ENCODE measurements around the gene PPP1R3G. TPM values are rescaled to one million over a fixed set of nuclear protein-coding genes. Genes with fewer than 3 reads are reported as not detected.
A peak's percentile ranks its signal among the peaks of the same experiment; 100 is the strongest.
"Not testable (repeated sequence)": the region's sequence is repeated elsewhere in the genome, so short reads cannot be mapped to it uniquely, and the experiment has no call there.

The PPP1R3G gene
- 1.7 TPM for total RNA-seq

DNA sequence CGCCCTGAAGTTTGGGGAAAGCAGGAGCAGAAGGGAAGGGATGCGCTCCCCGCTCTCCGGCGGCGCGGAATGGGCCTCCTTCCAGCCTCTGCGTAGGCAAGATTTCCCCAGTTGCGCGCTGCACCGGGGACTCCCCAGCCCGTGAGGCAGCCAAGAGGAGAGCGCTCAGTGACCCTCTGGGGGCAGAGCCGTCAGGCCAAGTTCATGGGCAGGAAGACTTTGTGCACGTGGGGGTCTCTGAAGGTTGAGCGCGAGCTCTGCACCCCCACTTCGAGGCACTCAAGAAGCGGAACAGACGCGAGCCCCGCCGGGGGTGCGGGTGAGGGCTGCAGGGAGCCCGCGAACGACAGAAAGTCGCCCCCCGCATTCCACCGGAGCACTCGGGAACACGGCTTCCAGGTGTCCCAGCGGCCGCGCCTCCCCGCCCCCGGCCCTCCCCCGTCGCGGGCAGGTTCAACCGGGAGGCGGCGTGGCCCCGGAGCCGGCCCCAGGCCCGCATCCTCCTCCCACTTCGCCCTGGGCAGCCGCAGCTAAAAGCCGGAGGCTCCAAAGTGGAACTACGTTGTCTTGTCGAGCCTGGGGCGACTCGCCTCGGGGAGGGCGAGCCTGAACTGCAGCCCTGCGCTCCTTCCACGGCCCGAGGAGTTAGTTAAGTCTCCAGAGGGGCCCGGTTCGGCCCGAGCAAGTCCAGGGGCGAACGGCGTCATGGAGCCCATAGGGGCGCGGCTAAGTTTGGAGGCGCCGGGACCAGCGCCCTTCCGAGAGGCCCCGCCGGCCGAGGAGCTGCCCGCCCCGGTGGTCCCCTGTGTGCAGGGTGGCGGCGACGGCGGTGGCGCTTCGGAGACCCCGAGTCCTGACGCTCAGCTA is at the start of gene PPP1R3G:
TSS of gene PPP1R3G (plus strand) at position 561 of the 867 bp plus-strand sequence. CDS start at position 706, 145 bp downstream.
- intact Hi-C loops (cut with DNase I): no loop called here
- ATAC-seq (peak; percentile 73), DNase-seq (ENCODE audit: low spot score) (peak; percentile 78)

DNA sequence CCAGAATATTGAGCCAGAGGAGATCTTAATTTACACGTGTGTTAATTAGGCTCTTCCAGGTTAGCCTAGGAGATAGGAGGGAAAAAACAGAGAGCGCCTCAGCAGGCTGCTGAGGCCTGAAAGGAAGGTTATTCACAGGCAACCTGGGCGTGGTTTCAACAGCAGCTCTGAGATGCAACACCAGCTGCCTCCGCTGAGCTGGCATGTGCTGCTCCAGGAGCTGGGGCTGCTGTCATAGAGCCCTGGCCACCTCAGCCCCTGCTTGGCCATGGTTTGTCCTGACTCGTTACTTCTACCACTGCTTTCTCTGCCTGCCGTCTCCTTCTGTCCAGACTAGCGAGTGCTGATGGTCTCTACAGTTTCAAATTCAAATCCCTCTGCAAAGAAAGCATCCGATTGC is 48.9 kb upstream of the PPP1R3G start:
- no peak for DNase-seq (ENCODE audit: low spot score)
- no peak for ATAC-seq
- intact Hi-C loops (cut with DNase I): no loop called here

DNA sequence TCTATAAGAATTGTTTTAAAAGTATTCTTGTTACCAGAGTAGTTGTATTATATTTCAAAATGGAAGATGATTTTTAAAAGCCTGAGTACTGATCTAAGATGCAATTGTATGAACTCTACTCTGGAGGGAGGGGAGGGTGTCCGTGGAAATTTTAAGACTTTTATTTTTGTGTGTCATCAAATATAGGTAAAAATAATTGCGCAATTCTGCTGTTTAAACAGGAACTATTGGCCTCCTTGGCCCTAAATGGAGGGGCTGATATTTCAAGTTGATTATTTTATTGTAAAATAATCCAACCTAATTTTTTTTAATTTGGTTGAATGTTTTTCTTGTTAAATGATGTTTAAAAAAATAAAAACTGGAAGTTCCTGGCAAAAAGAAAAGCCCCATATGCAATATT is 43.2 kb upstream of the PPP1R3G start:
- no peak for DNase-seq (ENCODE audit: low spot score)
- intact Hi-C loops (cut with DNase I): no loop called here
- no peak for ATAC-seq

DNA sequence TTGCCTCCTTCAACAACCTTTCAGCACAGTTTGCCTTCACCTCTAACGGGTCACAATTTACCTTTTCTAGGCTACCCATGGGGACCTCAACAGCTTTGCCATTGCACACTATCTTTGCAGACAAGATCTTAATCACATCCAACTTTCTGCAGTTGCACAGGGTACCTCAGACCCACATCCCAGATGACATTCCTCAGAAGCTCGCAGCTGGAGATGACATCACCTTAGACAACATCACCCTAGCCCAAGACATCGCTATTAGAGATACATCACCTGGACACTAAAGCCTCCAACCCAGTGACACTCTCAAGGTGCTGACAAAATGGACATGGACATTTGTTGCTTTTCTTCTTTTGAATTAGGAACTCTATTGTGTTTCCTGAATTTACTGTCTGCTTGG is 42.7 kb upstream of the PPP1R3G start:
- DNase-seq (ENCODE audit: low spot score): no peak
- intact Hi-C loops (cut with DNase I): no loop called here
- no peak for ATAC-seq

DNA sequence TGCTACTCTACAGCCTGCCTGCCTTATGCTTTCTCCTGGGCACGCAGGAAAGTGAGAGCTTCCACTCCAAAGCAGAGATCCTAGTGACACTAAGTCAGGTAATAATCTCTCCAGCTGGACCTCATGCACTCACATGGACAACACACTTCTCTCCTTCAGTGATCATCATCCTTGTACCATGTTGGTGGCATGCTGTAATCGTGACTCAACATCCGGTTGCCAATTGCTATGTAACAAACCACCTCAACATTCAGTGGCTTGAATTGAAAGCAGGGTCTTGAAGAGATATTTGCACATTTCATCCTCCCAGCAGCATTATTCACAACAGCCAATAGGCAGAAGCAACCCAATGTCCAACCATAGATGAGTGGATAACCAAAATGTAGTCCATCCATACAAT is 40.3 kb upstream of the PPP1R3G start:
- intact Hi-C loops (cut with DNase I): no loop called here
- no peak for DNase-seq (ENCODE audit: low spot score)
- no peak for ATAC-seq

DNA sequence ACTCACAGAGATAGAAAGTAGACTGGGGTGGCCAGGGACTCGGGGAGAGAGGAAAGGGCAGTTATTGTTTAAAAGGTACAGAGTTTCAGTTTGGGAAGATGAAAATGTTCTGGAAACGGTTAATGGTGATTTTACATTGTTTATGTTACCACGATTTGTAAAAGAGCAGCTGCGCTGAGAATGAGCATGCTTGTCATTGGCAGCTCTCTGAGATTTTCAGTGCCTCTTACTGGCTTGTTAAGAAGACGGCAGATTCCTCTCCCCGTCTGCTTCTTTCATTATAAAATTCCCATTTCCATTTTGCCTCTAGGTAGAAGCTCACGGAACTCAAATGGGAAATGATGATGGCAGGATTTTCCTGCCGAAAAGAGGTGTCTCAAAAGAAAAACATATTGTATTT is 39.7 kb upstream of the PPP1R3G start:
- intact Hi-C loops (cut with DNase I): no loop called here
- ATAC-seq (no peak), DNase-seq (ENCODE audit: low spot score) (no peak)

DNA sequence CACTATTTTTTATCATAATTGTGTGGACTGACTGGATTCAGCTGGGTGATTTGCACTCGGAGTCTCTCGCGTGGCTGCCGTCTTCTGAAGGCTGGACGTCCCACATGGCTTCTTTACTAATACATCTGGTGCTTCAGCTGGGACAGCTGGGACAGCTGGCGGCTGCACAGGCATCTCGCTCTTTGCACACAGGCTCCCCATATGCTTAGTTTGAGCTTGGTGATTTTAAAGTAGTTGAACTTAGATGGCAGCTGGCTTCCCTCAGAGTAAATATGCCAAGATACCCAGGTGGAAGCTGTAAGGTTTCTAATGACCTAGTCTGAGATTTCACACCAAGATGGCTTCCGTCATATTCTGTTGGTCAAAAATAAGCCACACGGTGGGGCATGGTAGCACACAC is 38.7 kb upstream of the PPP1R3G start:
- intact Hi-C loops (cut with DNase I): no loop called here
- ATAC-seq (no peak), DNase-seq (ENCODE audit: low spot score) (no peak)

DNA sequence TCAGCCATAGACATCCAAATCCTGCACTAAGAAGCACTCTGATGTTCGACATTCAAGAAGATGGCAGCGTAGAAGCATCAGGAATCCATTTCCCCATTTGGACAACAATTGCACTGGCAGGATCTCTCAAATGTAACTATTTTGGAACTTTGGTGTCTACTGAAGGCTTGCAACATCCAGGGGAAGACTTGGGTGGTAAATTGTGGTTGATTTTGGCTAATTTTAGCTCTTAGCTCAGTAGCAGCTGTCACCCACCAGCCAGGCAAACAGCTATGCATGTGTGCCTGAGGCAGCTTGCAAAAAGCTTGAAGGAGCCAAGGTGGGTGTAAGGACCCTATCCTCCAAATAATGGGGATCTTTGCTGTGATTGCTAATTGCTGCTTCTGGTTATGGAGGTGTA is 35.1 kb upstream of the PPP1R3G start:
- intact Hi-C loops (cut with DNase I): no loop called here
- ATAC-seq (no peak), DNase-seq (ENCODE audit: low spot score) (no peak)

DNA sequence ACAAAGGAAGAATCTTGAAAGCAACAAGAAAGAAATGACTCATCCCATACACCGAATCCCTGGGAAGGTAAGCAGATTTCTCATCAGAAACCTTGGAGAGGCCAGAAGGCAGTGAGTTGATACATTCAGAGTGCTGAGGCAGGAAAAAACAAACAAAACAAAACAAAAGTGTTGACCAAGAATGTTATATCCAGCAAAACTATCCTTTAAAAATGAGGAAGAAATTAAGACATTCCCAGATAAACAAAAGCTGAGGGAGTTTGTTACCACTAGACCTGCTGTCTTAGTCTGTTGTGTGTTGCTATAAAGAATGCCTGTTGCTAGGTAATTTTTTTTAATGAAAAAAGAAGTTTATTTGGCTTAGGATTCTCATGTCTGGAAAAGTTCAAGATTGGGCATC is 33.7 kb upstream of the PPP1R3G start:
- intact Hi-C loops (cut with DNase I): no loop called here
- DNase-seq (ENCODE audit: low spot score) (no peak), ATAC-seq (no peak)

DNA sequence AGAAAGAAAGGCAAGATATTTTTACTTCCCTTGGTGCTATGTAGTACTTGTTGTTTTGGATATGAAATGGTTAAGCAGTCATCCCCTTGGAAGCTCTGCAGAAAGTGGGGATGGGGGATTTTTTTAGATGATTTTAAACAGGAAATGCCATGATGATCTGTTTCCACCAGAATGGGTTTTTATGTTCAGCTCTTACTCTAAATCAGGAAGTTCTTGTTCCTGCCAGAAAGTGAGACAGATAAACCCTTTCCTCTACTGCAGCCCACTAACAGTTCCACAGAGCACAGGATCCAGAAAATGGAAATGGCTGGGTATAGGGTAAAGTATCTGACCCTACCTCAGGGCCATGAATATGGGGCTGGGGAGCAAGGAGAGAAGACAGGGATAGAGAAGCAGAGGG is 32.1 kb upstream of the PPP1R3G start:
- ATAC-seq: no peak
- intact Hi-C loops (cut with DNase I): no loop called here
- no peak for DNase-seq (ENCODE audit: low spot score)

DNA sequence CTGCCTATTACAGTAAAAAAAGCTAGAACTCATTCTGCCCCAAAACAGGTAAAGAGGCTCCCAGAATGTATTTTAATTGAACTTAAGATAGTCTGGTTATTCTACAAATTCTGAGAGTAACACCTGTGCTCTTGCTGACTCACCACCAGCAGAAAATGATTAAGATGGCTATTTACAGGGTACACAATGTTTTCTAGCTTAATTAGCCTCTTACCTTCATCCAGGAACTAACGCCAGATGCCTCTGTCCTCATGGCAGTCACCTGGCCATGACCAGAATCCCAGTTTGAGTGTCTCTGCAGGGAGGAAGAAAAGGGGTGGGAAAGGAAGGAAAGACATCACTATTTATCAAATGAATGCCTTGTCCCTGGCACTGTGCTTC is 31.3 kb upstream of the PPP1R3G start:
- ATAC-seq (no peak), DNase-seq (ENCODE audit: low spot score) (no peak)
- intact Hi-C loops (cut with DNase I): no loop called here

DNA sequence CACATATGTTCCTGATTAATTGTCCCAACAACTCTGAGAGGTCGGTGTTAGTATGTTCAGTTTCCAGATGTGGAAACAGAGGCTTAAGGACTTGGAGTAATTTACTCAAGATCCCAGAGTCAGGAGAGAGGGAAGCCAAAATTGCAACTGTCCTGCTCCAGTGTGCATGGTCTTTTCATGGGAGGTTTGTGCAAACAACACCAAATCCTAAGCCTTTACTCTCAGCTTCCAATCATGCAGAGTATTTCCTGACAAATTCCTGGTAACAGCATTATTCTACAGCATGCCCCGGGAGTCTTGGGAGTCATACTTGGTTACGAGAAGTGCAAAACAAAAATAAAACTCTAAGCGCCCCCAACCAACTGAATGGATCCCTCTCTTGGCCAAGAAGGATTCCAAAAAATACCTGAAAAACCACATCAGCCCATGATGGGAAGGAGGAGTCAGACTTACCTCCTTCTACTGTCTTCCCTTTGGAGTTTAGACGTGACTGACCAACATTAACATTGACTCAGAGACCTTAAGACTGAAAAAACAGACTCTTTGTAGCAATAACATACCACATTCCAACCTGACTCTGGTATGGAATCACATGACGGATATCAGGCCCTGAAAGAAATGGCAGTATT is 30.8 kb upstream of the PPP1R3G start:
- intact Hi-C loops (cut with DNase I): no loop called here
- peak; percentile 72 for ATAC-seq
- DNase-seq (ENCODE audit: low spot score): no peak

DNA sequence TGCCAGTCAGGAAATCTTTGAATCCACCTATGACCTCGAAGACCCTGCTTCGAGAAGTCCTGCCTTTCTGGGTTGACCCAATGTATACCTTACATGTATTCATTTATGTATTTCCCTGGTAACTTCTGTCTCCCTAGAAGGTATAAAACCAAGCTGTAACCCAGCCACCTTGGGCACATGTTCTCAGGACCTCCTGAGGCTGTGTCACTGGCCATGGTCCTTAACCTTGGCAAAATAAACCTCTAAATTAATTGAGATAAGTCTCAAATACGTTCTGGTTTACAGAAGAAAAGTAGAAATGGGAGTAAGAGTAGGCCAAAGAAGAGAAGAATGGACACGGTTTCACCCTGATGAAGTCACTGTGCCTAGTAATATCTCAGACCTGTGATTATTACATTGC is 30.0 kb upstream of the PPP1R3G start:
- no peak for ATAC-seq
- no peak for DNase-seq (ENCODE audit: low spot score)
- intact Hi-C loops (cut with DNase I): no loop called here

DNA sequence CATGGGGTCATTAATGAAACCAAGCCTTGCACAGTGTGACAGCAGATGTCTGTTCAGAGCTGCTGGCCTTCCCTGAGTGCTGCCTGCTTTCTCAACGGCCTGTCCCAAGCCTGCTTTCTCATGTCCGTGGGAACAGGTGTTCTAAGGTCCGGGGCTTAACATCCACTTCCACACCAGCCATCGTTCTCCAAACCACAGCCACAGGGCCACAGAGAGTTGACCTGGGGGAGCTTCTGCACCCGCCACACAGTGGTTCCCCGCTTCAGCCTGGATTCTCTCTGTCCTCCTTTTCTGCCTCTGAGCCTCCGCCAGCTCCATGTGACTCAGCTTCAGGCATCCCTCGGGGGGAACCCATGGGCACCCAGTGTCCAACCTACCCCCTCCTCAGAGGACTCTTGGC is 26.9 kb upstream of the PPP1R3G start:
- DNase-seq (ENCODE audit: low spot score) (no peak), ATAC-seq (no peak)
- intact Hi-C loops (cut with DNase I): no loop called here

DNA sequence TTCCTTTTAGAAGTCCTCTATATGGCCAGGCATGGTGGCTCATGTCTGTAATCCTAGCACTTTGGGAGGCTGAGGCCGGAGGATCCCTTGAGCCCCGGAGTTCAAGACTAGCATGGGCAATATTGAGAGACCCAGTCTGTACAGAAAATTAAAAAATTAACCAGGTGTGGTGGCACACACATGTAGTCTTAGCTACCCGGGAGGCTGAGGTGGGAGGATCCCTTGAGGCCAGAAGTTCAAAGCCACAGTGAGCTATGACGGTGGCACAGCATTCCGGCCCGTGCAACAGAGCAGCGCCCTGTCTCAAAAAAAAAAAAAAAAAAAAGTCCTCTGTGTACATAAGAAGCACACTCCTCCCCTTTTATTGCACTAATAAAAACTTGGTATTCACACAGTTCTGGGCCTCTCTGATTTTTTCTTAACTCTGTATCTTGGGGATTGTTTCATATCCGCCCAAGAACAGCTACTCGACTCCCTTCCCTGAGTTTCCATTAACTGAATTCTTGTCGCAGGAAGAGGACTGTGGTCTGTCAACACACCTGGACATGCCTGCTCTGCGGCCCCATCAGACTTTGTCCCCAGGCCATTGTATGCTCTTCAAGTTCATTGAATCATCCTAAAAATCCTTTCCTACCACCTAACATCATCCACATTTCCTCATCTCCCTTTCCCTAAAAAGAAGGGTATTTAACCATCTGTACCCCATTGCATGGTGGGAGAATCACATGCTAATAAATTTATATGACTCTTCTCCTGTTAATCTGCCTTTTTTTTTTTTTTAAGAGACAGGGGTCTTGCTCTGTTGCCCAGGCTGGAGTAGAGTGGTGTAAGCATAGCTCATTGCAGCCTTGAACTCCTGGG is 25.9 kb upstream of the PPP1R3G start:
- no peak for ATAC-seq
- no peak for DNase-seq (ENCODE audit: low spot score)
- intact Hi-C loops (cut with DNase I): no loop called here

DNA sequence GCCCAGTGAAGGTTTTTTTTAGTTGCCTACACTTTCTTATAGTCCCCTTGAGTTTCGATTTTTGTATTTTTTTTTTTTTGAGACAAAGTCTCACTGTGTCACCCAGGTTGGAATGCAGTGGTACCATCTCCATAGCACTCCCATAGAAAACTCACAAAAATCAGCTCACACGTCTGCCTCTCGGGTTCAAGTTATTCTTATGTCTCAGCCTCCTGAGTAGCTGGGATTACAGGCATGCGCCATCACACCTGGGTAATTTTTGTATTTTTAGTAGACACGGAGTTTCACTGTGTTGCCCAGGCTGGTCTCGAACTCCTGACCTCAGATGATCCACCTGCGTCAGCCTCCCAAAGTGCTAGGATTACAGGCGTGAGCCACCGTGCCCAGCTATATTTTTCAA is 24.7 kb upstream of the PPP1R3G start:
- intact Hi-C loops (cut with DNase I); DNase-seq (ENCODE audit: low spot score); ATAC-seq: not testable (repeated sequence)

DNA sequence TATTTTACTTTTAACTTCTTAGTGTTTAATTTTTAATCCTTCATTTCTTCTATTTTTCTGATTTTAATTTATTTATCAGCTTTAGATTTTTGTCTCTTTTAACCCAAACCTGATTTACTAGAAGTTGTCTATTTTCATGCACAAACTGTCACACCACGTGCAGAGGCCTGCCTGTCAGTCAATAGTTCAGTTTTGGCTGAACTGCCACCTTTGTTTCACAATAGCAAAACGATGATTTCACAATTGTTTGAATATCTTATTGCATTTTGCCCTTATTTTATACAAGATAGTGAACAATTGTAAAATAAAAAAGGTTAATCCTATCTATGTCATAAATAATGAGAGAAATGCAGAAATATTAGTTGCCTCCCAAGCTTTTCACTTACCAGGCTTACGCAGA is 24.0 kb upstream of the PPP1R3G start:
- DNase-seq (ENCODE audit: low spot score): no peak
- intact Hi-C loops (cut with DNase I): no loop called here
- no peak for ATAC-seq

DNA sequence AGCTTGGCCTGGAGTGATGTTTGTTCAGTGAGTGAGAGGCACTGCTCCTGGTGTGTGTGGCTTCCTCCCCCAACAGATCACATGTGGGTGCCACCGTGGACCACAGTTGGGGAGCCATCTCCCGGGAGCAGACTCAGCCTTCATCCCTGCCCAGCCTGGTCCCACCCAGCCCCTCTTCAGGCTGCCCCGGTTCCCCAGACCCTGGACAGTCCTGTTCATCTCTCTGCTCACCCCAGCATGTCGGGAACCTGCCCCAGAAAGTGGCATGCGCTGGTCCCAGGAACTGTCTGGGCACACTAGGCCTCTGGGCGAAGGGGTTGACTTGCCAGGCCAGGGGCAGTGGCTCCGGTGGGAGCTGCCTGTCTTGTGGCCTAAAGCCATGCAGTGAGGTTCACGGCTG is 21.5 kb upstream of the PPP1R3G start:
- intact Hi-C loops (cut with DNase I): no loop called here
- no peak for ATAC-seq
- no peak for DNase-seq (ENCODE audit: low spot score)

DNA sequence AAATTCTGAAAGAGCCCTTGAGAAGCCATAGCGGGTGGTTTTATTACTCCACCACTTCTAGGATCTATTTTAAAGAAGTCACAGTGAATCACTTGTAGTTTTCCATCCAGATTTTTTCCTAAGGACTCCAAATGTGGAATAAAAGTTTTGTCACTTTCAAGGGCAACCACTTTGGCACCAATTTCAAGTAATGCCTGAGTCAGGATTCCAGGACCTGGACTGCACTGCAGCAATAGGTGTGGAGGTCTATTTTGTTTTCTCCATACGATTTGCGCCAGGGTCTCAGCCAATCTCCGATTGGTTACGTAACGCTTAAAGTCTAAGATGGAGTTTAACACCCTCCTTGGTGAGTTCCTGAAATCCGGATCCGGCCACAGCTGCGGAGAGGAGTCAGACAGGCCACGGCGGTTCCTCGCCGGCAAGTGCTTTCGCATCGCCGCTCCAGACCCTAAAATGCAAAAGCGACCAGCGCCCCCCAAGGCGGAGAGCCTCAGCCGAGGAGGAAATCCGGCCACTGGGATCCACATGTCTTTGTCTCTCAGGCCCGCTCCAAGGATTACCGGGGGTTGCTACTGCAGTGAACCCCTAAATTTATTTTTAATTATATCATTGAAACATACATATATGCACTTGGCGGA is 18.6 kb upstream of the PPP1R3G start:
- intact Hi-C loops (cut with DNase I): no loop called here
- DNase-seq (ENCODE audit: low spot score): no peak
- no peak for ATAC-seq
